Activated CD8-positive, alpha-beta memory T cell treated with anti-CD3 and anti-CD28 coated beads, Interleukin-2, amount 50 U/mL, for 48 hours (primary cell): ENCODE results near the gene RD3L.
"Not testable (repeated sequence)": the region's sequence is repeated elsewhere in the genome, so short reads cannot be mapped to it uniquely, and the experiment has no call there.

Experiments
- DNase-seq: peaks from one replicate; pipeline ENCODE4 v3.0.0-alpha.2; 2020

Gene RD3L

DNA sequence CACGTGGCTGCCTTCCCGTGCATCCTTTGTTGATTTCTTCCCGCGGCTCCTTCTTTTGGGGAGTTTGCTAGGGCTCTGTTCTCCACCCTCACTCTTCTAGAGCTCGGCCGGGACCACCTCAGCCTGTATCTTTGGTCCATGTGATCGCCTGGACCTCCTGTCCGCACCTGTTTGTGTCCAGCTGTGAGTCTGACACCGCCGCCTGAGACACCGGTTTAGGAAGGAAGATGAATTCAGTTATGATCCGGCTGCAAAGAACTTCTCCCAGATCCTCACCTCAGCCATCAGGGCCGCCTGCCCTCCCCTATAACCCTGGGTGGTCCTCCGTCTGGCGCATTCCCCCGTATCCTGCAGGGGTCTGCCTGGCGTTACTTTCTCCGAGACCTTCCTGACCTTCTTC is 14.8 kb downstream of the RD3L start:
- DNase-seq = no peak

DNA sequence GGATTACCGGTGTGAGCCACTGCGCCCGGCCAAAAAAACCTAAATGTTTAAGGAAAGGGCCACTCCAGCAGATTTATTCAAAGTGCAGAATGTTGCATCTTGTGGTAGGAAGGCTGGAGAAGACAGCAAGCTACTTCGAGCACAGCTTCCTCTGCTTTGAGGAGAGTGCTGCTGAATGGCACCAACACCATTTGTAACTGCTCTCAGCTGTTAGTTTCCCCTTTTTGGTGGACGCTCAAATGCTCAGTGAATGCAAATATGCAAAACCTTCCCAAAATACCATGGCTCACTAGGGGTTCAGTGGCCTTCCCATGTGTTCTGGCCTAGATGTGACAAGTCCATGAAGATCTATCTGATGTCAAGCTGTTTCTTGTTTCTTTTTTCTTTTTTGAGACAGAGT is 17.0 kb downstream of the RD3L start:
- no peak for DNase-seq

GRCh38 chr14:103923863-103924262 is 18.5 kb downstream of the RD3L start:
- no peak for DNase-seq

DNA sequence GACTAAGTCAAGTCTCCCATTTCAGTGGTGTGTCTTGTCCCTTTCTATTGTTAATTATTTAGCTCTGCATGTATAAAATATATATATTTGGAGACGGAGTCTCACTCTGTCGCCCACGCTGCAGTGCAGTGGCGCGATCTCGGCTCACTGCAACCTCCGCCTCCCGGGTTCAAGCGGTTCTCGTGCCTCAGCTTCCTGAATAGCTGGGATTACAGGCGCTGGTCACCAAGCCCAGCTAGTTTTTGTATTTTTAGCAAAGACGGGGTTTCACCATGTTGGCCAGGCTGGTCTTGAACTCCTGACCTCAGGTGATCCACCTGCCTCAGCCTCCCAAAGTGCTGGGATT is 20.5 kb downstream of the RD3L start:
- DNase-seq = not testable (repeated sequence)

DNA sequence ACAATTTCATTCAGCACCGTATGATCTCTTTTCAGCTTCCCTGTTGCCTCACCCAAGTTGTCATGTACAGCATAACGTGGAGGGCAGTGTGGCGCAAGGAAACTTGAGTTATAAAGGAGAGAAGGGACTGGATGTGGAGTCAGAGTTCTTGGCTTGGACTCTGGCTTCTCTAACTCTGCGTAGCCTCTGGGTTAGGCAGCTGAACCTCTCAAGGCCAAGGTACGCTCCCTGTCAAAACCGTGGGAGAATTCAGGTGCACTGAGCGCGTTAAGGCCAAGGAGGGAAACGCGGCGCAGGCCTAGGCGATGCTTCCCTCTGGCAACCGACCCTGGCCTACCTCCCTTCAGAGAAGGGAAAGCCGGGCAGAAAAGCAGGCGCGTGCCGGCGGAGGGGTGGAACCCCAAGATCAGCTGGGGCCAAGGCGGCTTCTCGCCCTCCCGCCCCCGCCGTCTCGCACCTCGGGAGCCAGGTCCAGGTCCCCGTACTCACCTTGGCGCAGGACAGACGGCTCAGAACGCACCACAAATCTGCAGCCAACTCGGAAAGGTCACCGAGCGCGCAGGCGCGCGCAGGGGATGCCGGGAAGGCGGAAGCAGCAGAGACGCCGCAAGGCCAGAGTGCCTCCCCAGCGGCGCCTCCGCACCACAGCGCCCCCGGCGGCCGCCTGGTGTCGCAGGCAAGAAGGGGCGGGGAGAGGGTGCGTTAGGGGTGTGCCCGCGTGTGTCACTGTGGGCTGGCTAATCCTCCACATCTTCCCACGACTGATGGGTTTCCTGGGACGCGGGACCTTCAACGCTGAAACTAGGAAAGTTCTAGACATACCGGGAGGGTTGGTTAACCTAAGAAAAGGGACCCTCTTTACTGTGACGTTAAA is 21.1 kb downstream of the RD3L start:
- peak; percentile 97 for DNase-seq

GRCh38 chr14:103916636-103917262 is 25.6 kb downstream of the RD3L start:
- no peak for DNase-seq

DNA sequence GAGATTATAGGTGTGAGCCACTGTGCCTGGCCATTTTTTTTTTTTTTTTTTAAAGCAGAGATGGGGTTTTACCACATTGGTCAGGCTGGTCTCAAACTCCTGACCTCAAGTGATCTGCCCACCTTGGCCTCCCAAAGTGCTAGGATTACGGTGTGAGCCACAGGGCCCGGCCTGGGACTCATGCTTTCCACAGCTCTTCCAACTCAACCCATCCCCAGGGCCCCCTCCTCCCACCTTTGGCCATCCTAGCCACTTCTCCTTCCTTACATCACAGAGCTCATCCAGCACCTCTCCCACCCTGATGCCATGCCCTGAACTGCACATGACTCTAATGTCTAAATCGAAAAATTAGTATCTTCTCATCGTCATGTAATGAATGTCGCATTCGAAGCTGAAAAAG is 26.7 kb downstream of the RD3L start:
- no peak for DNase-seq

- DNase-seq = no peak
Observed at GRCh38 chr14:103910984-103911383, 31.3 kb downstream of the RD3L start.

- DNase-seq = peak; percentile 84
Observed at GRCh38 chr14:103910262-103910935, 31.9 kb downstream of the RD3L start.

DNA sequence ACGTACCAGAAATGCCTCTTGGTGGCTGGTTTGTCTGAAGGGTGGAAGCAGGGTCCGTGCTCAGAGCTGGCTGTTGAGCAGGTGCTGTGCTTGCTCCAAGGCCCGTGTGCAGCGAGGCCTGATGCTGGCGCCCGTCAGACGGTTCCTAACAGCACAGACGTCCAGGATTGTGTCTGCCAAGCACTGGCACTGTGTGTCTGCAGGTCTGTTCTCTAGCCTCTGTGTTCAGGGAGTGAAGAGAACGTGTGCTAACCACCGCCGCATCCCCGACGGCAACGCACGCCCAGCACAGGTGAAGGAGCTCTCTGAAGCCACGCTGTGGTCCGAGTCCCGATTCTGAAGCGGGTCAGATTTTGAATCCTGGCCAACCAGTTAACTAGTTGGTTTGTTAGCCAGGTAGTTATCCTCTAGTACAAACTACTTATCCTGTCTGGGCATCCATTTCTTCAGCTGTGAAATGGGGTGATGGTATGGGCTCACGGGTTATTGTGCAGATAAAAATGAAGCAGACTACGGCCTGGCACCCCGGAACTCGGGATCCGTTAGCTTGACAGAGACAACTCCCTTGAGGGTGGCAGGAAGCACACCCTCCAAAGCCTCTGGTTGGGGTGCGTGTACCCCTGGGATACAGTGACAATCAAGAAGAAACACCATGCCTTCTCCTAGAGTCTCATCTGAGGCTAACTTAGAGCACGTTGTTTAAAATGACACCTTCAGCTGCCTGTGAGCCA is 32.6 kb downstream of the RD3L start:
- no peak for DNase-seq

DNA sequence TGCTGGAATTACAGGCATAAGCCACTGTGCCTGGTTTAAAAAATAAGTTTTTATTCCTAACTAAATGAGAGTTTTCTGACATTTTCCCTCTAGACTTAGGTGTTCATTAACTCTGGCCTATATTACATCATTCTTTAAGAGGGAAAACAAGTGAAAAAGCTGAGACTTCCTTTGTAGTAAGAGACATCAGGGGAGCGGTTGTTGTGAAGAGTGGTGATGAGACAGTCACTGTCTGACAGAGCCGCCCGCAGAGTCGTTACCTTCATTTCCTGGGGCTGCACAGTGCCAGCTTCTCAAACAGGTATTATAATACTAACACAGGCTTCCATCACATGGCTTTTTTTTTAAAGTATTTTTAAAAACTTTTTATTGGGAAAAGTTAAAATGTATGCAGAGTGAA is 33.7 kb downstream of the RD3L start:
- DNase-seq = no peak

GRCh38 chr14:103905842-103906456 is 36.4 kb downstream of the RD3L start:
- no peak for DNase-seq

DNA sequence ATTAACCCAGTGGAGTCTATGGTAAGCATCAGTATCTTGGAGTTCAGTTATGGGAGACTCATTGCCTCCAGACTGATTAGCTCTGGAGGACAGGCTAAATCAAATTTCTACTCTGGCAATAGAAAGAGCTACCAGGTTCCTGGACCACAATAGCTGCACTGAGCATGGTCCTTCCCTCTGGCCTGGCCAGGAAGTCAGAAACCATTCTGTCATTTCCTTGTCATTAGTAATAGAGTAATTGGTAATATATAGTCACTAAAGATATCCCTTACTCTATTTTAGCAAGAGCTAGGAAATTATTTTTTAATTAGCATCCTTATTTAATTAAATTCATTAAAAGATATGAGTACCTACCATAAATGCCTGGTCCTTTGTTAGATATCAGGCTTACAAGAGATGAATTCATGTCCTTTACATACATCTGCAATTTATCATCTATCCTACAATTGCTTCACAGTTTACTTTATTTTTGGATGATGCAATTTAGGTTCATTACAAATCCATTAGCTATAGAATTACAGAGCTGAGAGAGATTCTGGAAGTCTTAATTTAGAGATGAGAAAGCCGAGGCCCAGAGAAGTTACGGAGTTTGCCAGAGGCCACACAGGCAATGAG is 37.7 kb downstream of the RD3L start:
- no peak for DNase-seq

- no peak for DNase-seq
Observed at GRCh38 chr14:103899833-103900232, 42.5 kb downstream of the RD3L start.

DNA sequence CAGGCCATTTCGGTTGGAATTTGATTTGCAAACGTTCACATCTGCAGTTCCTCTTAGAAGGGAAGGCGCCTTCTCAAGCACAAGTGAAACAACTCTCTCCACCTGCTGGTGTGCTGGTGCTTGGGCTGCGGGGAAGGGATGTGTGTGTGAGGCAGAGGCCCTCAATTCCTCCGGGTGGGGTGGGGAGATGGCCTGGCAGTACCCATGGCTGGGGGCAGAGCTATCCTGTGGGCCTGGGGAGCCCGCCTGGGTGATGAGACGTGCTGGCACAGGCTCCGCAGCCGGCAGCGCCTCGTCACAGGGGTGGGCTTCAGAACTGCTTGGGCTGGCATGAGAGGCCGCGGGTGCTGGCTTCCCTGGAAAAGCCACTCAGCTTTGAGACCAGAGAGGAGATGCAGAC is 43.0 kb downstream of the RD3L start:
- DNase-seq = no peak

- DNase-seq = no peak
Observed at GRCh38 chr14:103898711-103899110, 43.6 kb downstream of the RD3L start.

GRCh38 chr14:103898204-103898603 is 44.1 kb downstream of the RD3L start:
- no peak for DNase-seq

GRCh38 chr14:103897075-103897947 is 45.0 kb downstream of the RD3L start:
- no peak for DNase-seq

DNA sequence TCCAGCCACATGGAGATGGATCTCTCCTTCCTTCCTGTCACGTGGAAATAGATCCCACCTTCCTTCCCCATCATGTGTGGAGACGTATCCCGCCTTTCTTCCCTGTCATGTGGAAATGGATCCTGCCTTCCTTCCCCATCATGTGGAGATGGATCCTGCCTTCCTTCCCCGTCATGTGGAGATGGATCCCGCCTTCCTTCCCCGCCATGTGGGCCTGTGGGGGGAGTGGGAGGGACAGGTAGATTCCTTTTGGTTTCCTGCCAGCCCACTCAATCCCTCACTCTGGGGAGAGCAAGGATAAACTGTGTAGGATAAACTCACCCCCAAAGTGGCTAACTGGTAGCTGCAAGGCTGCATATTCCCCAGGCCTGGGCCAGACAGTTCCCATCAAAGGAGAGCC is 45.8 kb downstream of the RD3L start:
- DNase-seq = no peak

- DNase-seq = no peak
Observed at GRCh38 chr14:103894723-103895059, 47.6 kb downstream of the RD3L start.

GRCh38 chr14:103894034-103894722 is 48.2 kb downstream of the RD3L start:
- DNase-seq = no peak
